Measurements from ENCODE around the gene ADGRG3. TPM values are rescaled to one million over a fixed set of nuclear protein-coding genes. Genes with fewer than 3 reads are reported as not detected.
A peak's percentile ranks its signal among the peaks of the same experiment; 100 is the strongest.

The ADGRG3 gene
- total and polyA plus RNA-seq, 2 of the 13 experiments (the other 11 are each of a cell fraction or from before 2014, with no cell fraction given) = 2.7 to 11.8 TPM

DNA sequence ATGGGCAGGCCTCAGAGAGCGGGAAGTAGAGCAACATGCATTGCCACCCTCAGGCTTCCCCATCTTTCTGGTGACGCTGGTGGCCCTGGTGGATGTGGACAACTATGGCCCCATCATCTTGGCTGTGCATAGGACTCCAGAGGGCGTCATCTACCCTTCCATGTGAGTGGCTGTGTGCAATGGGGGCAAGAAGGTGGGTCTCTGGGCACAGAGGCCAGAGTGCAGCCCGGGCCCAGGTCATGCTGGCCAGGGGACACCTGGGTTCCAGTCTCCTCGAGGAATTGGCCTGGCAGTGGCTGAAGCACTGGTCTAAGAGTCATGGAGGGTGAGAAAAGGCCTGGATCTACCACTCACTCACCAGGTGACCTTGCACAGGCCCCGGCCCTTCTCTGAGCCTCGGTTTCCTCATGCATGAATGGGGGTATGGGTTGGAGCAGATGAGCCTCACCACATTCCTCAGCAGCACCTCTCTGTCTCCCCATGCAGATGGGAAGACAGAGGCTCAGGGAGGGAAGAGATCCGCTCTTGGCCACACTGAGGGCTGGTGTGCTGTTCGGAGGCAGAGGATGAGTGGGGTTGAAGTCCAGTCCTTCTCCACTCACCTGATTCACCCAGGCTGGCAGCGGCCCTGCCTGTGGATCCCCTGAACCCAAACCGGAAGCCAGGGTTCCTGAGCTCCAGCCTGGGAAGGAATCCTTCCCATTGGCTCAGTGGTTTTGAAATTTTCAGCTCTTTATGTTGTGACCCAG lies 7.2 kb upstream of the ADGRG3 start (continued):
- TF ChIP-seq AHDC1 (CRISPR knock-in tag; IDR thresholded peaks at IDR 0.05; ENCODE audit: borderline replicate concordance) (no peak), ZNF746 (CRISPR knock-in tag; IDR thresholded peaks at IDR 0.05) (no peak), MTF2 (CRISPR knock-in tag; IDR thresholded peaks at IDR 0.05; ENCODE audit: borderline replicate concordance) (no peak), HES4 (CRISPR knock-in tag; IDR thresholded peaks at IDR 0.05; ENCODE audit: borderline replicate concordance) (peak; percentile 62; the same call in 1 of the 2 replicates), NAIF1 (CRISPR knock-in tag; IDR thresholded peaks at IDR 0.05; ENCODE audit: borderline replicate concordance) (no peak), BRD4 (CRISPR knock-in tag; IDR thresholded peaks at IDR 0.05) (no peak), KMT2A (CRISPR knock-in tag; IDR thresholded peaks at IDR 0.05) (no peak), ZNF282 (IDR thresholded peaks at IDR 0.05; ENCODE audit: partially characterized antibody) (no peak), ZNF20 (CRISPR knock-in tag; IDR thresholded peaks at IDR 0.05) (no peak), IRF2 (CRISPR knock-in tag; IDR thresholded peaks at IDR 0.05) (peak; percentile 36; the same call in 1 of the 2 replicates), FOXA3 (CRISPR knock-in tag; IDR thresholded peaks at IDR 0.05) (0 out of 2 replicates have a peak, but pooled peaks have one; percentile 19), SUZ12 (IDR thresholded peaks at IDR 0.05; ENCODE audit: low read depth, low read length) (no peak), ZNF883 (CRISPR knock-in tag; IDR thresholded peaks at IDR 0.05; ENCODE audit: not compliant biosample characterization) (peak; percentile 34), KLF13 (CRISPR knock-in tag; IDR thresholded peaks at IDR 0.05) (no peak), ZNF552 (CRISPR knock-in tag; IDR thresholded peaks at IDR 0.05; ENCODE audit: borderline replicate concordance) (no peak), ZNF225 (CRISPR knock-in tag; IDR thresholded peaks at IDR 0.05) (no peak), ZNF136 (CRISPR knock-in tag; IDR thresholded peaks at IDR 0.05; ENCODE audit: low read depth) (no peak), CREB3 (CRISPR knock-in tag; IDR thresholded peaks at IDR 0.05) (no peak), PHF21A (CRISPR knock-in tag; IDR thresholded peaks at IDR 0.05) (peak; percentile 77)
- TF ChIP-seq, protein P1, sequence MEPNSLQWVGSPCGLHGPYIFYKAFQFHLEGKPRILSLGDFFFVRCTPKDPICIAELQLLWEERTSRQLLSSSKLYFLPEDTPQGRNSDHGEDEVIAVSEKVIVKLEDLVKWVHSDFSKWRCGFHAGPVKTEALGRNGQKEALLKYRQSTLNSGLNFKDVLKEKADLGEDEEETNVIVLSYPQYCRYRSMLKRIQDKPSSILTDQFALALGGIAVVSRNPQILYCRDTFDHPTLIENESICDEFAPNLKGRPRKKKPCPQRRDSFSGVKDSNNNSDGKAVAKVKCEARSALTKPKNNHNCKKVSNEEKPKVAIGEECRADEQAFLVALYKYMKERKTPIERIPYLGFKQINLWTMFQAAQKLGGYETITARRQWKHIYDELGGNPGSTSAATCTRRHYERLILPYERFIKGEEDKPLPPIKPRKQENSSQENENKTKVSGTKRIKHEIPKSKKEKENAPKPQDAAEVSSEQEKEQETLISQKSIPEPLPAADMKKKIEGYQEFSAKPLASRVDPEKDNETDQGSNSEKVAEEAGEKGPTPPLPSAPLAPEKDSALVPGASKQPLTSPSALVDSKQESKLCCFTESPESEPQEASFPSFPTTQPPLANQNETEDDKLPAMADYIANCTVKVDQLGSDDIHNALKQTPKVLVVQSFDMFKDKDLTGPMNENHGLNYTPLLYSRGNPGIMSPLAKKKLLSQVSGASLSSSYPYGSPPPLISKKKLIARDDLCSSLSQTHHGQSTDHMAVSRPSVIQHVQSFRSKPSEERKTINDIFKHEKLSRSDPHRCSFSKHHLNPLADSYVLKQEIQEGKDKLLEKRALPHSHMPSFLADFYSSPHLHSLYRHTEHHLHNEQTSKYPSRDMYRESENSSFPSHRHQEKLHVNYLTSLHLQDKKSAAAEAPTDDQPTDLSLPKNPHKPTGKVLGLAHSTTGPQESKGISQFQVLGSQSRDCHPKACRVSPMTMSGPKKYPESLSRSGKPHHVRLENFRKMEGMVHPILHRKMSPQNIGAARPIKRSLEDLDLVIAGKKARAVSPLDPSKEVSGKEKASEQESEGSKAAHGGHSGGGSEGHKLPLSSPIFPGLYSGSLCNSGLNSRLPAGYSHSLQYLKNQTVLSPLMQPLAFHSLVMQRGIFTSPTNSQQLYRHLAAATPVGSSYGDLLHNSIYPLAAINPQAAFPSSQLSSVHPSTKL (CRISPR knock-in tag; IDR thresholded peaks at IDR 0.05) = peak; percentile 50; the same call in 1 of the 2 replicates

All from HepG2 (cell line).